Endothelial cell of umbilical vein (primary cell): ENCODE data around the gene YY2.

Experiments used
- CTCF ChIP-seq, 2 donors: IDR thresholded peaks; 1 replicate in 1 of 2; 2 replicates in 1 of 2; pipeline ENCODE4 v1.5.1; 2011; ENCODE audit warnings: low read length in 2 of 2, mild to moderate bottlenecking in 2 of 2, moderate library complexity in 2 of 2, control low read depth in 1 of 2, inconsistent platforms in 1 of 2, low read depth in 1 of 2; ENCODE audit not compliant: insufficient read depth in 1 of 2; ENCODE audit errors: extremely low read depth in 1 of 2
- EZH2 ChIP-seq: IDR thresholded peaks from 2 replicates; pipeline ENCODE4 v1.6.1; 2012; ENCODE audit warnings: borderline replicate concordance, low read depth, mild to moderate bottlenecking, moderate library complexity, low read length, inconsistent platforms; ENCODE audit not compliant: severe bottlenecking
- GATA2 ChIP-seq: IDR thresholded peaks from 2 replicates; pipeline ENCODE4 v1.7.0; 2011; ENCODE audit warnings: low read depth, mild to moderate bottlenecking, moderate library complexity, mixed read lengths, low read length; ENCODE audit not compliant: insufficient read length, insufficient read depth
- POLR2A ChIP-seq: IDR thresholded peaks from 2 replicates; pipeline ENCODE4 v1.6.1; 2012; ENCODE audit warnings: low read depth, mild to moderate bottlenecking, control low read depth, low read length
- POLR2AphosphoS5 ChIP-seq: IDR thresholded peaks from 2 replicates; pipeline ENCODE4 v1.6.1; 2012; ENCODE audit warnings: low read depth, mild to moderate bottlenecking, control low read depth, low read length, moderate library complexity; ENCODE audit not compliant: insufficient read depth
- TF ChIP-seq, protein P1 (sequence below): IDR thresholded peaks from 2 replicates; pipeline ENCODE4 v1.6.1; 2011; ENCODE audit not compliant: insufficient read depth, insufficient read length

- TF ChIP-seq, protein P1, sequence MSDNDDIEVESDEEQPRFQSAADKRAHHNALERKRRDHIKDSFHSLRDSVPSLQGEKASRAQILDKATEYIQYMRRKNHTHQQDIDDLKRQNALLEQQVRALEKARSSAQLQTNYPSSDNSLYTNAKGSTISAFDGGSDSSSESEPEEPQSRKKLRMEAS: no peak
- TF ChIP-seq CTCF (IDR thresholded peaks at IDR 0.05; ENCODE audit: extremely low read depth in 1 of 2, insufficient read depth in 1 of 2, low read depth in 1 of 2, low read length in 2 of 2) (no peak), POLR2A (no peak), POLR2AphosphoS5 (no peak), EZH2 (no peak), GATA2 (no peak)
Observed at GRCh38 chrX:21907260-21907659, 51.5 kb downstream of the YY2 start.
